Fibroblast of the aortic adventitia (primary cell): ENCODE measurements around the gene GLYAT. TPM values are rescaled to one million over a fixed set of nuclear protein-coding genes. Genes with fewer than 3 reads are reported as not detected.

Experiments
- DNase-seq: peaks from one replicate; pipeline ENCODE4 v3.0.0-alpha.2; 2010; ENCODE audit warnings: low read depth
- H3K4me3 ChIP-seq: 2 replicates; pipeline ENCODE4 v1.5.1; 2011; ENCODE audit warnings: low read depth, mild to moderate bottlenecking, control low read depth, low read length, moderate library complexity
- CTCF ChIP-seq: IDR thresholded peaks from 2 replicates; pipeline ENCODE4 v1.5.1; 2011; ENCODE audit warnings: mild to moderate bottlenecking, low read length, control low read depth, inconsistent platforms; ENCODE audit not compliant: insufficient read depth
- total RNA-seq: library from RNA; depleted of rRNA; stranded (reverse); fragments of >200 nt; gene quantifications from 2 replicates; pipeline ENCODE4 v1.2.3, GENCODE V29; 2012; ENCODE audit warnings: low replicate concordance

GLYAT gene
- total RNA-seq, 1 donor, result not detected

- TF ChIP-seq CTCF, result no peak
- DNase-seq, result no peak
- no peak overlapping the region for H3K4me3 ChIP-seq
These were observed 41.6 kb upstream of the GLYAT start for GRCh38 chr11:58773337-58773736.

GRCh38 chr11:58772329-58773285 is 40.9 kb upstream of the GLYAT start:
- DNase-seq, result no peak
- H3K4me3 ChIP-seq, result no peak overlapping the region
- TF ChIP-seq CTCF, result no peak

DNA sequence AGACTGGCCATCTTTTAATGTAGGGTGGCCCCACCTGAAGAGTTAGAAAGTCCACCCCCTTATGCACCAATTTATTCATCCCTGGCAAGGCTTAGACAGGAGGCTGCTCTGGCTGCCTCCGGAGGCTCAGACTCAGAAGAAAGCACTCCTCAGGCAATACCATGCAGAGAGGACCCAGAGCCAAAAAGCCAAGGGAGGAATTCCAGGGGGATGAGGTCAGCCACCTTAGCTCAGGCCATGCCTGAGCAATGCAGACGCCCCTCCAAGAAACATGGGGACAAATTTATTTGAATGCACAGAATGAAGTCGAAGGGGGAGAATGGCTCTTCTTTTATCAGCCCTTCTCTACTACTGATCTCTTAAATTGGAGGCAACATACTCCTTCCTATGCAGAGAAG is 39.7 kb upstream of the GLYAT start:
- no peak for TF ChIP-seq CTCF
- no peak overlapping the region for H3K4me3 ChIP-seq
- peak; percentile 19 for DNase-seq

DNA sequence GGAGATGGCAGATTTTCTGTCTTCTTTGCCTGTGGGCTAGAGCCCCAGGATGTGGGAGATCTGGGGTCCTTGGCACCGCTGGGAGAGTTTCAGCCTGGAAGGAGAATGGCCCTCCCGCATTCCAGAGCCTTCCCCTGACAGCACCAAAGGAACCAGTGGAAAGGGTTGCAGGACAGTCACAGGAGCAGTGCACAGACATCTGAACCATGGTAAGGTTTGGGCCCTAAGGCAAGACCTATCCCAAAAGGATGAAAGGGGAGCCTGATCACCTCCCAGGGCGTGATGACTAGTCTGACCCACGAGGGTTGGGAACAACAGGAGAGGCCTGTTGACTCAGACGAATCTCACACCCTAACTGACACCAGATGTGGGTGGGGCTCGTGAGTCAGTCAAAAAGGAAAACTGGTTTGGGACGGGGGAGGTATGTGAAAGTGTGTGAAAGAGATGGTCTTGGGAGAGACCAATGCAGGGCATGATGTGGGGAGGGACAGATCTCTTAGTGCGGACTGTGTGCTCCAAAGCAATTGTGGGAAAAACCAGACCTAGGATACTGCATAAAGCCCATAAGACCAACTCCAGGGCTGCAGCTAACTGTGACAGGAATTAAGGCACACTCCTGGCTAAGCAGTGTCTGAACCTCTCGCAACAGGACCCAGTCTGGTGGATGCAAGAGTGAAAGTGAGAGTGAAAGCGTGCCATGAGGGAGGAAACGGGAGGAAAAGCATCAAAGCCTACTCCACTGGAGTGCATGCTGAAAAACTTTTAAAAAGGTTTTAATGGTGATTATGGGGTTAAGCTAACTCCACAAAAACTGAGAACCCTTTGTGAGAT is 39.1 kb upstream of the GLYAT start:
- no peak overlapping the region for H3K4me3 ChIP-seq
- peak; percentile 68 for DNase-seq
- no peak for TF ChIP-seq CTCF

DNA sequence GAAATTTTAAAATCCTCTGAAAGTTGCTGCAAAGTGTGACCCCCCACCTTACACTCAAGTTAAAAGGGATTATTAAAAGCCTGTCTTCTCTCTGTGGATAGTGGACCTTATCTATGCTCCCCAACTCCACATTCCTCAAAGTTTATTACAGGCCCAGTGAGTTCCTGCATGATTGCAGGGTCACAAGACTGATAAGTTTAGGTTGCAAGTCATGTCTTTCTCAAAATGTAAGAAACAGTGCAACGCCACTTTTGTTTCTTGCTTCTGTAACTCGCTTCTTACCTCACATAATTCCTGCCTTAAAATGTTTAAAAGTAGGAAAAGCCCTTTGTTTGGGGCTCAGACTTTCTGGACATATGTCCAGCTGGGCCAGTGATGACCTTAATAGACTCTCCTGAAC is 38.4 kb upstream of the GLYAT start:
- peak; percentile 17 for DNase-seq
- no peak for TF ChIP-seq CTCF
- H3K4me3 ChIP-seq, result no peak overlapping the region

DNA sequence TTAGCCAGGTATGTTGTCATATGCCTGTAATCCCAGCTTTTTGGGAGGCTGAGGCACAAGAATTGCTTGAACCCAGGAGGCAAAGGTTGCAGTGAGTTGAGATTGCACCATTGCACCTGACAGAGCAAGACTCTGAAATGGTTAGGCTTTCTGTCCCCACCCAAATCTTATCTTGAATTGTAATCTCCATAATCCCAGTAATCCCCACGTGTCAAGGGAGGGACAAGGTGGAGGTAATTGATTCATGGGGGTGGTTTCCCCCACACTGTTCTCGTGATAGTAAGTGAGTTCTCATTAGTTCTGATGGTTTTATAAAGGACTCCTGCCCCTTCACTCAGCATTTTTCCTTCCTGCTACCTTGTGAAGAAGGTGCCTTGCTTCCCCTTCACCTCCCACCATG is 37.6 kb upstream of the GLYAT start:
- TF ChIP-seq CTCF, result no peak
- H3K4me3 ChIP-seq, result no peak overlapping the region
- no peak for DNase-seq
